ENCODE results near the gene DNASE1L3.

DNA sequence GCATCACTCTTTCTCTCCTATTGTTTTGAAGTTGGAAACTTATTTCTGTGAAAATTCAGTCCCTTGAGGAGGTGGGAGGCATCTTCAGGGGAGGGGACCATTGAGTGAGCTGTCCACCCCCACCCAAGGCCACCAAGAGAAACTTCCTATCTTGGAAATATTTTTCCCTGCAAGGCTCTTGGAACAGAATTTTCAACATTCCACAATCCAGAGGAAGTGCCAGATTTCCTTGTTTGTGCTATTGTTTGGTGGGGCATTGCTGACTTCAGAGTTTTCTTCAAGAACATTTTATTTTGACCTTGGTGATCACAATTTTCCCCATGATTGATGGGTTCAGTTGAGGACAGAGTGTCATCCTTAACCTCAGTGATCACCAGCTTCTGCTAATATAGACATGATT, 12.0 kb downstream of the DNASE1L3 start:
- TF ChIP-seq RXRA (IDR thresholded peaks at IDR 0.05) (peak; percentile 27 to 44), RAD21 (IDR thresholded peaks at IDR 0.05) (no peak), TAF1 (conservative IDR thresholded peaks at IDR 0.05) (no peak)
- TF ChIP-seq, protein P1, sequence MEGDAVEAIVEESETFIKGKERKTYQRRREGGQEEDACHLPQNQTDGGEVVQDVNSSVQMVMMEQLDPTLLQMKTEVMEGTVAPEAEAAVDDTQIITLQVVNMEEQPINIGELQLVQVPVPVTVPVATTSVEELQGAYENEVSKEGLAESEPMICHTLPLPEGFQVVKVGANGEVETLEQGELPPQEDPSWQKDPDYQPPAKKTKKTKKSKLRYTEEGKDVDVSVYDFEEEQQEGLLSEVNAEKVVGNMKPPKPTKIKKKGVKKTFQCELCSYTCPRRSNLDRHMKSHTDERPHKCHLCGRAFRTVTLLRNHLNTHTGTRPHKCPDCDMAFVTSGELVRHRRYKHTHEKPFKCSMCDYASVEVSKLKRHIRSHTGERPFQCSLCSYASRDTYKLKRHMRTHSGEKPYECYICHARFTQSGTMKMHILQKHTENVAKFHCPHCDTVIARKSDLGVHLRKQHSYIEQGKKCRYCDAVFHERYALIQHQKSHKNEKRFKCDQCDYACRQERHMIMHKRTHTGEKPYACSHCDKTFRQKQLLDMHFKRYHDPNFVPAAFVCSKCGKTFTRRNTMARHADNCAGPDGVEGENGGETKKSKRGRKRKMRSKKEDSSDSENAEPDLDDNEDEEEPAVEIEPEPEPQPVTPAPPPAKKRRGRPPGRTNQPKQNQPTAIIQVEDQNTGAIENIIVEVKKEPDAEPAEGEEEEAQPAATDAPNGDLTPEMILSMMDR (IDR thresholded peaks at IDR 0.05; ENCODE audit: low read depth, low read length, missing input control), result no peak
- TF ChIP-seq, protein P2, sequence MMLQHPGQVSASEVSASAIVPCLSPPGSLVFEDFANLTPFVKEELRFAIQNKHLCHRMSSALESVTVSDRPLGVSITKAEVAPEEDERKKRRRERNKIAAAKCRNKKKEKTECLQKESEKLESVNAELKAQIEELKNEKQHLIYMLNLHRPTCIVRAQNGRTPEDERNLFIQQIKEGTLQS (IDR thresholded peaks at IDR 0.05), result no peak
